Left renal pelvis (tissue), 4 donors: ENCODE measurements around the gene CETP. TPM values are rescaled to one million over a fixed set of nuclear protein-coding genes. Genes with fewer than 3 reads are reported as not detected.

ENCODE experiments used
- polyA plus RNA-seq, 4 donors: library from polyadenylated mRNA; unstranded; fragments of 120-200 nt; gene quantifications; one replicate each; pipeline ENCODE4 v1.2.1, GENCODE V29; 2013; ENCODE audit not compliant: insufficient read length in 4 of 4

Gene CETP
- polyA plus RNA-seq, 4 donors = 7.3 to 13.4 (median 11.4) TPM

Other genes with a start within 250 kb of the CETP start
- gene NUP93, start 231.8 kb upstream of the CETP start, polyA plus RNA-seq = 10 to 100 TPM; 50.1 to 94.4 (median 79.9) TPM
- 10 to 100 TPM in 3 of 4 donors, 1 to 10 TPM in 1; 1.3 to 37.8 (median 35.0) TPM for gene SLC12A3, start 96.7 kb upstream of the CETP start, polyA plus RNA-seq
- 100 to 1,000 TPM; 120 to 241 (median 132) TPM for gene HERPUD1, start 29.8 kb upstream of the CETP start, polyA plus RNA-seq
- 1 to 10 TPM; 2.3 to 3.9 (median 3.1) TPM for gene NLRC5, start 27.6 kb downstream of the CETP start, polyA plus RNA-seq
- gene CPNE2, start 130.6 kb downstream of the CETP start, polyA plus RNA-seq = 10 to 100 TPM; 33.2 to 50.3 (median 38.2) TPM
- gene PSME3IP1, start 224.1 kb downstream of the CETP start, polyA plus RNA-seq = 100 to 1,000 TPM in 3 of 4 donors, 10 to 100 TPM in 1; 78.3 to 124 (median 120) TPM
- gene RSPRY1, start 224.4 kb downstream of the CETP start, polyA plus RNA-seq = 10 to 100 TPM; 36.0 to 52.2 (median 48.9) TPM